ENCODE measurements around the gene WDR86. TPM values are rescaled to one million over a fixed set of nuclear protein-coding genes. Genes with fewer than 3 reads are reported as not detected.
A peak's percentile ranks its signal among the peaks of the same experiment; 100 is the strongest.

Gene WDR86
- total RNA-seq, 1 experiment from 2014 or later, result not detected

DNA sequence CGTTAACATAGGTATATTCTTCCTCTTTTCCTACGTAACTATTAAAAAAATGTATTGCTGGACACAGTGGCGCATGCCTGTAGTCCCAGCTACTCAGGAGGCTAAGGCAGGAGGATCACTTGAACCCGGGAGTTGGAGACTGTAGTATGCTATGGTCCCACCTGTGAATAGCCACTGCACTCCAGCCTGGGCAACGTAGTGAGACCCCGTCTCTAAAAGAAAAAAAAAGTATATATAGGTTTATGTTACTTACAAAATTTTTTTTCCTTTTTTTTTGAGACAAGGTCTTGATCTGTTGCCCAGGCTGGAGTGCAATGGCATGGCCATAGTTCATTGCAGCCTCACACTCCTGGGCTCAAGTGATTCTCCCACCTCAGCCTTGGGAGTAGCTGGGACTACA lies 62.6 kb downstream of the WDR86 start (continued):
- TF ChIP-seq, protein P1, sequence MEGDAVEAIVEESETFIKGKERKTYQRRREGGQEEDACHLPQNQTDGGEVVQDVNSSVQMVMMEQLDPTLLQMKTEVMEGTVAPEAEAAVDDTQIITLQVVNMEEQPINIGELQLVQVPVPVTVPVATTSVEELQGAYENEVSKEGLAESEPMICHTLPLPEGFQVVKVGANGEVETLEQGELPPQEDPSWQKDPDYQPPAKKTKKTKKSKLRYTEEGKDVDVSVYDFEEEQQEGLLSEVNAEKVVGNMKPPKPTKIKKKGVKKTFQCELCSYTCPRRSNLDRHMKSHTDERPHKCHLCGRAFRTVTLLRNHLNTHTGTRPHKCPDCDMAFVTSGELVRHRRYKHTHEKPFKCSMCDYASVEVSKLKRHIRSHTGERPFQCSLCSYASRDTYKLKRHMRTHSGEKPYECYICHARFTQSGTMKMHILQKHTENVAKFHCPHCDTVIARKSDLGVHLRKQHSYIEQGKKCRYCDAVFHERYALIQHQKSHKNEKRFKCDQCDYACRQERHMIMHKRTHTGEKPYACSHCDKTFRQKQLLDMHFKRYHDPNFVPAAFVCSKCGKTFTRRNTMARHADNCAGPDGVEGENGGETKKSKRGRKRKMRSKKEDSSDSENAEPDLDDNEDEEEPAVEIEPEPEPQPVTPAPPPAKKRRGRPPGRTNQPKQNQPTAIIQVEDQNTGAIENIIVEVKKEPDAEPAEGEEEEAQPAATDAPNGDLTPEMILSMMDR (IDR thresholded peaks at IDR 0.05 in 2 of 3, conservative IDR thresholded peaks at IDR 0.05 in 1 of 3; ENCODE audit: borderline replicate concordance in 1 of 3, insufficient read depth in 1 of 3, low read depth in 2 of 3, low read length in 2 of 3), result no peak
- no peak for TF ChIP-seq ZFX (IDR thresholded peaks at IDR 0.05)
- no peak for TF ChIP-seq FOSL1 (IDR thresholded peaks at IDR 0.05; ENCODE audit: low read depth)
- no peak for TF ChIP-seq EZH2phosphoT487 (IDR thresholded peaks at IDR 0.05; ENCODE audit: borderline replicate concordance)
- TF ChIP-seq, protein P2, sequence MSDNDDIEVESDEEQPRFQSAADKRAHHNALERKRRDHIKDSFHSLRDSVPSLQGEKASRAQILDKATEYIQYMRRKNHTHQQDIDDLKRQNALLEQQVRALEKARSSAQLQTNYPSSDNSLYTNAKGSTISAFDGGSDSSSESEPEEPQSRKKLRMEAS (IDR thresholded peaks at IDR 0.05), result no peak

- Histone ChIP-seq H2AFZ (ENCODE audit: low read depth, low read length, poor library complexity, severe bottlenecking) (no peak overlapping the region), H3K4me2 (ENCODE audit: low read length) (peak overlapping the region; percentile 41), H3K27ac (ENCODE audit: low read depth, low read length) (peak overlapping the region; percentile 6; the same call in 1 of the 2 replicates), H3K9me2 (ENCODE audit: insufficient read depth) (no peaks in the 10 kb centered on the region), H4K20me1 (ENCODE audit: insufficient read depth) (no peaks in the 10 kb centered on the region), H3K27me3 (ENCODE audit: insufficient read depth, low read length) (no peaks in the 10 kb centered on the region), H3K4me3 (replicated peaks in 1 of 2; ENCODE audit: low read depth in 1 of 2, low read length in 2 of 2) (no peak overlapping the region), H3K9me3 (ENCODE audit: control insufficient read depth in 1 of 2, insufficient read depth in 1 of 2, low read depth in 1 of 2, low read length in 2 of 2) (no peaks in the 10 kb centered on the region), H3K79me2 (ENCODE audit: insufficient read depth, low read length) (peaks cover 29% of the 10 kb centered on the region), H3K4me1 (ENCODE audit: control insufficient read depth in 1 of 2, insufficient read depth in 2 of 2, low read length in 2 of 2) (peaks cover 18 to 24% of the 10 kb centered on the region in 2 experiments), H3K9ac (ENCODE audit: low read length) (no peak overlapping the region), H3K36me3 (ENCODE audit: control insufficient read depth in 1 of 2, insufficient read depth in 2 of 2, low read length in 2 of 2) (peaks cover 2 to 18% of the 10 kb centered on the region in 2 experiments; a peak in 2 of 4 replicates)
- intact Hi-C loops (cut with micrococcal nuclease), result loop anchor here (1.0 kb wide), 1 partner anchor 31 kb away; no protein-coding TSS in a partner anchor
- BruUV-seq (replicated peaks), result no TSS peak
- POLR2A ChIA-PET, result no interaction called here
- DNase-seq (ENCODE audit: low read depth, low spot score) (no peak), ATAC-seq (no peak)
- RAD21 ChIA-PET (ENCODE audit: low non-redundant PET in 1 of 2, low total read pairs in 2 of 2, uncharacterized antibody in 2 of 2, unreplicated experiment in 2 of 2), result no interaction called here
- TF ChIP-seq CEBPB (IDR thresholded peaks at IDR 0.05; ENCODE audit: low read depth), result no peak
- no peak for TF ChIP-seq ZNF274 (IDR thresholded peaks at IDR 0.05; ENCODE audit: low read depth, low read length)
- CTCF ChIA-PET, result interaction anchor here (1.2 kb wide), 1 partner anchor 31 kb away, joined by 3 read pairs; no protein-coding TSS in a partner anchor
These were observed 63.4 kb downstream of the WDR86 start for GRCh38 chr7:151346470-151346769.

Data from HCT116 (cell line).